Thyroid gland (tissue), 4 donors: ENCODE data around the gene TSGA10.
A peak's percentile ranks its signal among the peaks of the same experiment; 100 is the strongest.

Experiments
- CTCF ChIP-seq, 6 experiments: fragments of 200-600 bp in 3 of 6; fragments of 450-650 bp in 3 of 6; sonication (generic) in 3 of 6; IDR thresholded peaks; one replicate each; pipeline ENCODE4 v1.5.1; 2016 to 2019; ENCODE audit warnings: antibody characterized with exemption in 6 of 6, mild to moderate bottlenecking in 2 of 6, inconsistent platforms in 1 of 6, moderate library complexity in 1 of 6
- POLR2A ChIP-seq, 2 donors: fragments of 450-650 bp; IDR thresholded peaks; one replicate each; pipeline ENCODE4 v1.6.1; 2017; ENCODE audit warnings: antibody characterized with exemption in 2 of 2, mild to moderate bottlenecking in 2 of 2, moderate library complexity in 1 of 2

GRCh38 chr2:99140860-99141109 lies 14.0 kb downstream of the TSGA10 start:
- TF ChIP-seq CTCF (IDR thresholded peaks at IDR 0.05) (no peak), POLR2A (IDR thresholded peaks at IDR 0.05) (peak in 1 of 2 donors; percentile 82)
